HEK293T (cell line): ENCODE measurements around the gene MRPL45.
"Not testable (repeated sequence)": the region's sequence is repeated elsewhere in the genome, so short reads cannot be mapped to it uniquely, and the experiment has no call there.

ENCODE experiments used
- ARNT ChIP-seq: fragments of 450-650 bp; IDR thresholded peaks from 2 replicates; pipeline ENCODE4 v1.6.1; 2017; ENCODE audit warnings: mild to moderate bottlenecking
- BHLHE40 ChIP-seq: fragments of 450-650 bp; IDR thresholded peaks from 2 replicates; pipeline ENCODE4 v1.6.1; 2016; ENCODE audit warnings: mild to moderate bottlenecking, moderate library complexity, borderline replicate concordance
- CTBP1 ChIP-seq: fragments of 450-650 bp; IDR thresholded peaks from 2 replicates; pipeline ENCODE4 v1.6.1; 2016; ENCODE audit warnings: borderline replicate concordance
- ELF4 ChIP-seq: fragments of 450-650 bp; IDR thresholded peaks from 2 replicates; pipeline ENCODE4 v1.6.1; 2017; ENCODE audit warnings: antibody characterized with exemption
- FOXA1 ChIP-seq: fragments of 450-650 bp; IDR thresholded peaks from 2 replicates; pipeline ENCODE4 v1.6.1; 2016; ENCODE audit warnings: mild to moderate bottlenecking
- L3MBTL2 ChIP-seq: fragments of 450-650 bp; conservative IDR thresholded peaks from 2 replicates; pipeline ENCODE4 v1.6.1; 2016; ENCODE audit warnings: mild to moderate bottlenecking
- PKNOX1 ChIP-seq: fragments of 450-650 bp; IDR thresholded peaks from 2 replicates; pipeline ENCODE4 v1.6.1; 2016
- SUZ12 ChIP-seq: fragments of 450-650 bp; IDR thresholded peaks from 2 replicates; pipeline ENCODE4 v1.6.1; 2016; ENCODE audit warnings: mild to moderate bottlenecking

- TF ChIP-seq CTBP1, FOXA1, SUZ12, ARNT, L3MBTL2, BHLHE40, ELF4, PKNOX1: not testable (repeated sequence)
Measured at GRCh38 chr17:38269045-38269444, 27.9 kb upstream of the MRPL45 start.
